Transverse colon (tissue), 3 donors: ENCODE measurements around the gene TOLLIP.

Experiments
- POLR2A ChIP-seq: fragments of 450-650 bp; IDR thresholded peaks from one replicate; pipeline ENCODE4 v1.6.1; 2016; ENCODE audit warnings: antibody characterized with exemption, mild to moderate bottlenecking, moderate library complexity
- POLR2AphosphoS5 ChIP-seq, 3 donors: sonication (generic); formaldehyde crosslinking; IDR thresholded peaks; one replicate each; pipeline ENCODE4 v1.6.1; 2016; ENCODE audit warnings: antibody characterized with exemption in 3 of 3

GRCh38 chr11:1276866-1277615 is 32.4 kb downstream of the TOLLIP start:
- TF ChIP-seq POLR2AphosphoS5 (IDR thresholded peaks at IDR 0.05) (no peak), POLR2A (no peak)
